Umbilical cord (tissue), 2 donors: ENCODE results near the gene MON2. TPM values are rescaled to one million over a fixed set of nuclear protein-coding genes. Genes with fewer than 3 reads are reported as not detected.
"Not testable (repeated sequence)": the region's sequence is repeated elsewhere in the genome, so short reads cannot be mapped to it uniquely, and the experiment has no call there.

Experiments
- DNase-seq: peaks from one replicate; pipeline ENCODE4 v3.0.0-alpha.2; 2015; ENCODE audit warnings: low spot score
- total RNA-seq: library from RNA; depleted of rRNA; stranded (reverse); fragments of >200 nt; gene quantifications from one replicate; pipeline ENCODE4 v1.2.3, GENCODE V29; 2014; ENCODE audit warnings: low replicate concordance; ENCODE audit not compliant: insufficient read depth

Gene MON2
- total RNA-seq, 1 donor from 2014 or later, result 93.9 TPM

DNA sequence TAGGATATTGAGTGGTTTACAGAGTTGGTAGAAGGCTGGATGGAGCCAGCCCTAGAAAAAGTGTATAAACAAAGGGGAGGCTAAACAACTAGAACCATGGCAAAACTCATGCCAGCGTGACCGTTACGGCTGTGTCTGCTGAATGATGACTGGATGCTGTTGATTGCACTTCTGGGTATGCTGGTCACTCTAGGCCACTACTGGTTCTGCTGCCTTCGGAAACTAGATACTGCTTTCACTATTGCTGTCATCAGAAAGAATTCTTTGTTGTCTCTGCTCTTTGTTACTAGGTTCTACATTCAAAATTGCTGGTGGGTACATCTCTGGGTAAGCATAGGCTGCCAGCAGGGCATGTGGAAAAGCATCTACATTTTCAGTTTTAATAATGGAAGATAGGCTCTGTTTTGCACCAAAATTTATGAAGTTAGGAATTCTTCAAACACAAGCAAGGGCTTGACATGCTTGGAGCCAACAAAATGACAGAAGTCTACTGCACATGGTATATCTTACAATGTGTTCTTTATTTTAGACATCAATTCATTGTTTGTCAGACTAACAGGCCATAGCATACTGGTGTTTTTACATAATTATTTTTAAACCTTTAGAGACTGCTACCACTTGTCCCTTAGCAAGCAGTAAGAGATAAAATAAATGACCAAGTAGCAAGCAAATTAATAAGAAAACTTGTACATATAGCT lies 15.4 kb downstream of the MON2 start:
- DNase-seq, result no peak

DNA sequence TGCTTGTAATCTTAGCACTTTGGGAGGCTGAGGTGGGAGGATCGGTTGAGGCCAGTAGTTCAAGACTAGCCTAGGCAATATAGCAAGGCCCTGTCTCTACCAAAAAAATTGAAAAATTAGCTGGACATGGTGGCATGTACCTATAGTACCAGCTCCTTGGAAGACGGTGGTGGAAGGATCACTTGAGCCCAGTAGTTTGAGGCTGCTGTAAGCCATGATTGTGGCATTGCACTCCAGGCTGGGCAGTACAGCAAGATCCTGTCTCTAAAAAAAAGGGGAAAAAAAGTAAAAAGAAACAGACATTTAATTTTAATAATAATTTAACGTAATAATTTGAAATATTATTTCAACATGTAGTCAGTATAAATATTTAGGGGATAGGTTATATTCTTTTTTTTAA lies 16.1 kb downstream of the MON2 start:
- no peak for DNase-seq

DNA sequence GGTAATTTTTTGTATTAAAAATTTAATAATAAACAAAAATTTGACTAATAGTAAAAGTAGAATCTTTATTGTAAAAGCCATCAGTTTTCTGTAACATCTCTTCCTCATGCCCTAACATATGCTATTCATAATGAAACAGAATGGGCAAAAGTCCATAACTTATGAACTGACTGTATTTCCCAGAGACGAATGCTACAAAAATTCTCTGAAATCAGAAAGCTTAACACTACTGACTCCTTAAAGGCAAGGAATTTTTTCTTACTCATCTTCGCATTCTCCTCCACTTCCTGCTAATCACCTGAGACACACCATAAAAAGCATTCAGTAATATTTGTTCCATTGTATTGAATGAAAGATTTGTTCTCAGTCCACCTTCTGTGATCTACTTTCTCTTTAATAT lies 17.6 kb downstream of the MON2 start:
- DNase-seq, result no peak

DNA sequence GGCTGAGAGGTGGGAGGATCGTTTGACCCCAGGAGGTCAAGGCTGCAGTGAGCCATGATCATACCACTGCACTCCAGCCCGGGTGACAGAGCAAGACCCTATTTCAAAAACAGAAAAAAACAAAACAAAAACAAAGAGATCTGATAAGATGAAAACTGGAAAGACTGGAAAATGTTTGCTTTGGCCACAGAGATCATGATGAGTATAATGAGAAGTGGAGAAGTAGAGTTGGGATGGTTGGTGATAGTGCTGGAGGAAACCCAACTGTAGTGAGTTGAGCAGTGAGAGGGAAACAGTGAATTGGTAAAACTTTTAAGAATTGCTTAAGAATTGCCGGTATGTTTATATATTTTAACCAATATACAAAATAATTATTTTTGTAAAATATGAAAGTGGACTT lies 39.2 kb downstream of the MON2 start:
- DNase-seq, result no peak

DNA sequence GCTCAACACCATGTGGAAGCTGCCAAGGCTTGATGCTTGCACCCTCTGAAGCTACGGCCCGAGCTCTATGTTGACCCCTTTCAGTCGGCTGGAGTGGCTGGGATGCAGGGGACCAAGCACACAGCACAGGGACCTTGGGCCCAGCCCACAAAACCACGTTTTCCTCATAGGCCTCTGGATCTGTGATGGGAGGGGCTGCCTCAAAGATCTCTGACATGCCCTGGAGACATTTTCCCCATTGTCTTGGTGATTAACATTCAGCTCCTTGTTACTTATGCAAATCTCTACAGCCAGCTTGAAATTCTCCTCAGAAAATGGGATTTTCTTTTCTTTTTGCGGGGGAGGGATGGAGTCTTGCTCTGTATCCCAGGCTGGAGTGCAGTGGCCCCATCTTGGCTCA lies 46.3 kb downstream of the MON2 start:
- no peak for DNase-seq

DNA sequence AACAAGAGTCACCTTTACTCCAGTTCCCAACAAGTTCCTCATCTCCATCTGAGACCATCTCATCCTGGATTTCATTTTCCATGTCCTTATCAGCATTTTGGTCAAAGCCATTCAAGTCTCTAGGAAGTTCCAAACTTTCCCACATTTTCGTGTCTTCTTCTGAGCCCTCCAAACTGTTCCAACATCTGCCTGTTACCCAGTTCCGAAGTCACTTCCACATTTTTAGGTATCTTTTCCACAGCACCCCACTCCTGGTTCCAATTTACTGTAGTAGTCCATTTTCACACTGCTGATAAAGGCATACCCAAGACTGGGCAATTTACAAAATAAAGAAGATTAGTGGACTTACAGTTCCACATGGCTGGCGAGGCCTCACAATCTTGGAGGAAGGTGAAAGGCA lies 47.5 kb downstream of the MON2 start:
- DNase-seq, result not testable (repeated sequence)

DNA sequence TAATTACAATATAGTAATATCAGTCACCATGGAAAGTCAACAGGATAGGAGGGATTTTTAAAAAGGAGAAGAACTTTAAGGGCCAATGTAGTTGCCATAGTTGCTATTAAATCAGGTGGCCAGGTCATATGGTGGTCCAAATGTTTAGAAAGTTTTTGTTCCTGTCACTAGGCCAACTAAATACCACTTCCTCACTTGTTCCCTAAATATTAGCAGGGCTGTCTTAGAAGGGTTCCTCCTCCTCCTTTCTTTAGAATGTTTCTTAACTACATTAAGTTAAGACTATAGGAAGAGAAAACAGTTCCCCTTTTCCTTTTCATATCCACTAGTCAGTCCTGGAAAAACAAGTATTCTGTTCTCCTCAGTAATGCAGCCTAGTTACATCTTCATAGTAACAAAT lies 50.3 kb downstream of the MON2 start:
- DNase-seq, result peak; percentile 13

DNA sequence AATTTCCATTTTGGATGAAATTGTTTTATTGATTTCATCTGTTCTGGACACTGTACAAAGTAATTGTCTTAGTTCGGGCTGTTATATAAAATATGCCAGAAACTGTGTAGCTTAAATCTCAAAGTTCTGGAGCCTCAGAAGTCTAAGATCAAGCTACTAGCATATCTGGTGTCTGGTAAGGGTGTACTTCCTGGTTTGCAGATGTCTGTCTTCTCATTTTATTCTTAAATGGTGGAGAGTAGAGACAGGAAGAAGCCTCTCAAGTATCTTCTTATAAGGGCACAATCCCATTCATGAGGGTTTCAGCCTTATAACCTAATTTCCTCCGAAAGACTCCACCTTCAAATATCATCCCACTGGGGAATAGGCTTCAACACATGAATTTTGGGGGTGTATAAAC lies 51.3 kb downstream of the MON2 start:
- DNase-seq, result no peak

DNA sequence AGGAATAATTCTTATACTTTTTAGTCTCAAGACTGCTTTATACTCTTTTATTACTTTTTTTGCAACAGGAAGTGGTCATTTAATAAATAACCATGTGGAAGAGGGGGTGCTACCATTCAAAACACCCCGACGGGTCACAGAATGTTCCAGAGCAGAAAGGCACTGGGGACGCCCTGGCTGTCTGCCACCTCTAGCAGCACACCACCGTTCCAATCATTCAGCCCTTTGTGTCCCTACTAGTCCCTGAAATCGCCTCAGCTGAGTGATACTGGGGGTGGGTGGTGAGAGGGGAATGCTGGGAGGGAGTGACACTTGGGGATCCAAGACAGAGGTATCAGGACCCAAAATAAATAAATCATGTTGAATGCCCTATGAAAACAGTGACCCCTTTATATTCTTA lies 52.4 kb downstream of the MON2 start:
- no peak for DNase-seq

DNA sequence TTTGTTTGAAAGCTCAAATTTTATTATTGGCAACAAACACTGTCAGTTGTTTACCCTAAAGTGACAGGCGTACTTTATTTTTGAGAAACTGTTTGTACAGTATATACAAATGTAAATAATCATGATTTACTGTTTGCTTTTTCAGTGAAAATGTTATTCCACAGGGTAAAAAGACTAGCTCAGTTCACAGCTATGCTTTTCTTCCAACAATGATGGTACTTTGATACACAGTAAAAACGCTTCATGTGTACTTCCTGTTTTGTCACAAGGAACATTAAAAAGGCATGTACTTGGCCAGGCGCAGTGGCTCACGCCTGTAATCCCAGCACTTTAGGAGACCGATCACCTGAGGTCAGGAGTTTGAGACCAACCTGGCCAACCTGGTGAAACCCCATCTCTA lies 53.7 kb downstream of the MON2 start:
- no peak for DNase-seq

DNA sequence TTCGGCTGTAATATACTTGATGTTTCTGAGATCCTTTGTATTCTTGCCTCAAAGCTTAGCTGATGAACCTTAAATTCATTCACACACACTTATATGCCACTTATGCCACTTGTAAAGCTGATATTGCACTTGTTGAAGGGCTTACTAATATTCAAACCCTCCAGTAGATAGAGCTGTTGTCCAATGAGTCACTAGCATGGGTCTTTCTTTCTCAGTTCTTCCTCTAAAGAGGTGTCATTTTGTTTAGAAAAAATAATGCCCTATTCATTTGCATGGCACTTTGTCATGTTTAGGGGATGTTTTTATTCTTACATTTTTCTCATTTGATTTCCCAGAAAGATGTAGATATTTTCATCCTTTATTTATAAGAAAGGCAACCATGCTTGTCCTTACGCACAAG lies 56.4 kb downstream of the MON2 start:
- no peak for DNase-seq

DNA sequence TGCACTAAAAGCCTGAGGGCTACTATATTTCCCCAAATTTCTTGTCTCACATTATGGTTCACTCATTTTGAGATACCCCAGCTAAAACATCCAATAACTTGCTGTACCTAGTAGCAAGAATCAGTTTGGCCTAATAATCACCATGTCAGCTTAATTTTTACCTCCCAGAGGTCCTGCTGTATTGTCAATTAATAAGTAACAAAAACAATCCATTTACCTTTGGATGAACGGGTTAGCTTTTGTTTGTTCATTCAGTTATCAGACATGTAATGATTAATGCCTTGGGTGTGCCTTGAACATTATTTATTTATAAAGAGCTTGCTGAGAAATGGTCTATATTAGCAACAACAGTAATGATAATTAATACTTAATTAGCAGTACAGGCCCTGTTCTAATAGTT lies 57.0 kb downstream of the MON2 start:
- no peak for DNase-seq

DNA sequence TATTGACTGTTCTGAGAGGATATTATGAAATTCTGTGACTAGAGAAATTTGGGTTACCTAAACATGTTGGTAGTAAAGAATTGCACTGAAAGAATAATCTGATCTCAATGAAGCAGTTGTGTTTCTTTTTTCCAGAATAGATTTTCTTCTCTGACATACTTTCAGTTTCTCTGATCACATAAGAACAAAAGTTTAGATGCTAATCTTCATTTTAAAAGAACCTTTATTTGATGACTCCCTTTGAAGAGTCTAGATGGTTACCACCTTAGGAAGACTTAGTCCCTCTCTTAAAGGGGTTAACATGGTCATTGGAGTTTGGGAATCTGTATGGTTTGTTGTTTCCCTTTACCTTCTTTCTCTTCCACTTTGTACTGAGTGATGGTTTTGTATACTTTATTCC lies 58.6 kb downstream of the MON2 start:
- DNase-seq, result no peak

DNA sequence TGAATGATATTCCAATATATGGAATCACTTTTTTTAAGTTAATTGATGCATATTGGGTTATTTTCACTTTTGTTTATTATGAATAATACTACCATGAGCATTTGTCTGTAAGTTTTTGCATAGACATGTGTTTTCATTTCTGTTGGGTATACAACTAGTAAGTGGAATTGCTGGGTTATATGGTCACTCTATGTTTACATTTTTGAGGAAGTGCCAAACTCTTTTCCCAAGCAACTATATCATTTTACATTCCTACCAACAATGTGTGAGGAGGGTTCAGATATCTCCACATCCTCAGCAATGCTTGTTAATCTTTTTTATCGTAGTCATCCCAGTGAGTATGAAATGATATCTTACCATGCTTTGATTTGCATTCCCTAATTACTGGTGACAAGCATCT lies 64.0 kb downstream of the MON2 start:
- DNase-seq, result no peak

DNA sequence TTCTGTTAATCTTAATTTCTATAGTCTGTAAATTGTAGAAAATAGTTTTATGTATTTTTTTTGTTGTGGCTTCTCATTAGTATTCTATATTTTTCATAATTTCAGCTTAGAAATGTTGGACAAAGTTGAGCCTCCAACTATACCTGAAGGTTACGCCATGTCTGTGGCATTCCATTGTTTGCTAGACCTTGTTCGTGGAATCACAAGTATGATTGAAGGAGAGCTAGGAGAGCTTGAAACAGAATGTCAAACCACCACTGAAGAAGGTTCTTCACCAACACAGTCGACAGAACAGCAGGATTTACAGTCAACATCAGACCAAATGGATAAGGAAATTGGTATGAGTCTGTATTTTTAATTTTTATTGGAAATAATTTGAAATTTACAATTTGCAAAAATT lies 65.7 kb downstream of the MON2 start:
- DNase-seq, result no peak

DNA sequence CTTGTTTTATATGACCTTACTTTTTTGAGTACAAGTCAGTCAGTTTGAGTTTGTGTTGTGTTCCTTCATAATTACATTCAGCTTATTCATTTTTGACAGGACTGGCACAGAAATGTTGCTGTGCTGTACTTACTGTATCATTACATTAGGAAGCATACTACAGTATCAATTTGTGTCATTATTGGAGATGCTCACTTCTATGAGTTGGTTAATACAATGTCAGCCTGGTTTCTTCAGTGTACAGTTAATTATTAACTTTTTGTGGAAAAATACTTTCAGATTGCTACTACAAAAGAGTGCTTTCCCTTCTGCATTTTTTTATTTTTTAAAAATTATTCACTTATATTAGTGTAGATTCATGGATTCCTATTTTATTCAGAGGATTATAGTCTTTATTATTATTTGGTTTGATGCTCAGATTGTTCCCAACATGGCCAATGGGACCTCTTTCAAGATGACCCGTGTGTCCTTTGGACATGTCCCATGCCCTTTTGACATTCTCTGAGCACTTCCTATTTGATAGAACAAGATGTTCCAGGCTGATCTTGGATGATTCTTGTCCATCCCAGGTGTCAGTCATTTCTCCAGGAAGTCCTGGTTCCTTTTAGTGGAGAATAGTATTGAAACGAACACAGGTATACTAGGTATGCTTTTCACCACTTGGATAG lies 66.6 kb downstream of the MON2 start:
- DNase-seq, result no peak

DNA sequence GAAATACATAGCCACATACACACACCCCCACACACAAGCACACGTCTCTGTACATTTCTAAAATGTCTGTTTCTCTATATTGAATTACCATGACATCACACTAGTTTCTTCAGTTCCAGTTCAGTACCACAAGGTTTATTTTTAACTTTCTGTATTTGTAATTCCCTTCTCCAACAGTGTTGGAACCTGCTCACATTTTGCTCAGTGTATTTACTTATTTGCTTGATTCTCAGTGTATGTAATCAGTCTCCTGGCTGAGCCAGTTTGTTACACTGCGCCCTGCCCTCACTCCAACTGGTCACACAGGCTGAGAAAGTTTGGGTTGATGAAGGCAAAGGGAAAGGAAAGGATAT lies 67.1 kb downstream of the MON2 start:
- DNase-seq, result no peak

DNA sequence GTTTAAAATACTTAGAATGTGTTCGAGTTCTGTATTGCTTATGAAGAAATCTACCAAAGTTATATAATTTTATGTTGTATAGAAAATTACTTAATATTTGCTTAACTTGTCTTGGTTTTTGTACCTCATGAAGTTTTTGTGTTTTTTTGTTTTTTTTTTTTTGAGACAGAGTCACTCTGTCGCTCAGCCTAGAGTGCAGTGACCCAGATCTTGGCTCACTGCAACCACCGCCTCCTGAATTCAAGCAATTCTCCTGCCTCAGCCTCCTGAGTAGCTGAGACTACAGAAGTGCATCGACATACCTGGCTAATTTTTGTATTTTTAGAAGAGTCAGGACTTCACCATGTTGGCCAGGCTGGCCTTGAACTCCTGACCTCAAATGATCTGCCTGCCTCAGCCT lies 69.9 kb downstream of the MON2 start:
- DNase-seq, result no peak

DNA sequence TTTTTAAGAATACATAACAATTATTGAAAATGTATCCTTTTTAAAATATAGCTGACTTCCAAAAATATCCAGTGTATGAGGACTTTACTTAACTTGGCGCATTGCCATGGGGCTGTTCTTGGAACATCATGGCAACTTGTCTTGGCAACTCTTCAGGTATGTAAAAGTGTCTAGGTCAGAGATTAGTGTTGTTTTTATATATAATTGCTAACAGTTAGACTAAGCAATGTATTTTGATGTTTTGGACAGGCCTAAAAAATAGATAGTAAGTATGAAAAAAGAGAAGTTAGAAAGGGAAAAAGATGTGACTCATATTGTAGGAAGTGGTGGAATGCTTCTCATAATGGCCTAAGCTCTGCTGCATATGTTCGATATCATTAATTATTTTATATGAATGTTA lies 70.9 kb downstream of the MON2 start:
- peak; percentile 43 for DNase-seq

DNA sequence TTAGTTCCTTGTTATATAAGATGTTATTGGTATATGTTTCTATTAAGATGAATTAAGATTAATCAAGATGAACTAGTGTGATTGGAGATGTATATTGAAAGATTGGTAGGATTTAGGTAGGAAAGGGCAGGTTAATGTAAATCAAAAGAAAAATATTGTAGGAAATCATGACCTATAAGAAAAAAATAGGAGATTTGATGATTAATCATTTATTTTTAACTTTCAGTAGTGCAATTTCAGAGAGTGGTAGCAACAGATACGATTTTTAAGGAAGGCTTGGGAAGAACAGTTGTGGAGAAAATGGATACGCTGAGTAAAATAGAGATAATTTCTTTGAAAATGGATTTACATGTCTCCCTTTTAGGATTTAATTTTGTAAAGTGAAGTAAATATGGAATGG lies 73.7 kb downstream of the MON2 start:
- no peak for DNase-seq

DNA sequence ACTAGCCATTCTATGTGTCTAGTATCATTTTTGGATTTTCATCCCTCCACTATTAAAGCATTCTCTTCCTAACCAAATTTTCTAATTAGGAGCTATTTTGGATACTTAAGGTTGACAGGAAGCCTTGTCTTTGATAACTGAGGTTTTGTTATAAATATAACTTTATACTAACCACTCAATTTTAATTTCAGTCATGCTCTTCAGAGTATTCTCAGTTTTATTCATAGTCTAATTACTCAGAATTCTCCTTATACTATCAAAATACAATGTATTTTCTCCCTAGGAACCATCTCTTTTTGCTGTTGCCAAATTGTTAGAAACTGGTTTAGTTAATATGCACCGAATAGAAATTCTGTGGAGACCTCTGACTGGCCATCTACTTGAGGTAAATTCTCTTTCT lies 76.2 kb downstream of the MON2 start:
- no peak for DNase-seq

DNA sequence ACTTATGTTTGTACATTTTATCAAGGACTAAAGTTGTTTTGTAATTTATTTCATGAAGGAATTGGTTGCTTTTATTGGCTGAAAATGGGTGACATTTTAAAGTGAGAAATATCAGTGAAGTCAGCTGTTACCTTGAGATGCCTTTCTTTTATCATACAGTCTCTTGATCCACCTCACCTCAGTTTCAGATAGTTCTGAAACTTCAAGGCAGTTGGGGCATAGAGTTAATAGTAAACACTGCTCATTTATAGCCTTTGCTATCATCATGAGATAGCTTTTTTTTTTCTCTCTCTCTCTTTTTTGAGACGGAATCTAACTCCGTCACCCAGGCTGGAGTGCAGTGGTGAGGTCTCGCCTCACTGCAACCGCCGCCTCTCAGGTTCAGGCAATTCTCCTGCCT lies 76.7 kb downstream of the MON2 start:
- DNase-seq, result no peak

DNA sequence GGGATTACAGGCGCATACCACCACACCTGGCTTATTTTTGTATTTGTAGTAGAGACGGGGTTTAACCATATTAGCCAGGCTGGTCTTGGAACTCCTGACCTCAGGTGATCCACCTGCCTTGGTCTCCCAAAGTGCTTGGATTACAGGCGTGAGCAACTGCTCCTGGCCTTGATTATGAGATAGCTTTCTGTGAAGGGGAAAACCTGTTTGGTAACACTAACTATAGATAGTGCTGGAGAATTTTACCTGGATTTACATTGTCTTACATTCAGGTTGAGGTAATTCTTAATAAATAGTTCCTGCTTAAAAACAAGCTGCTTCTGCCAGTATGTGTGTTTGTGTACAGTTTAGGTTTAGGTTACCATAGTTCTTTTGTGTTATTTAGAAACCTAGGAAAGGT lies 77.1 kb downstream of the MON2 start:
- DNase-seq, result no peak
